ENCODE measurements around the gene OSBPL5.

GRCh38 chr11:3121416-3121815 is 43.7 kb downstream of the OSBPL5 start:
- TF ChIP-seq CTCF (IDR thresholded peaks at IDR 0.05) (no peak), ZFX (IDR thresholded peaks at IDR 0.05; ENCODE audit: borderline replicate concordance) (no peak)
